Measurements from ENCODE around the gene BANP.
A peak's percentile ranks its signal among the peaks of the same experiment; 100 is the strongest.
"Not testable (repeated sequence)": the region's sequence is repeated elsewhere in the genome, so short reads cannot be mapped to it uniquely, and the experiment has no call there.

BANP gene

GRCh38 chr16:87998184-87998793, 47.1 kb downstream of the BANP start:
- H3K9me3 ChIP-seq (replicated peaks in 1 of 2; ENCODE audit: control insufficient read depth in 2 of 2, insufficient read depth in 1 of 2, low read depth in 1 of 2, low read length in 2 of 2); H3K18ac ChIP-seq (ENCODE audit: low read length); H3K27me3 ChIP-seq (ENCODE audit: control insufficient read depth in 3 of 3, insufficient read depth in 3 of 3, low read depth in 1 of 3, low read length in 3 of 3); H2AFZ ChIP-seq (ENCODE audit: low read length); H3K79me1 ChIP-seq (ENCODE audit: low read depth, low read length); H3K36me3 ChIP-seq (replicated peaks in 1 of 2; ENCODE audit: control insufficient read depth in 2 of 2, insufficient read depth in 2 of 2, low read length in 2 of 2); H2BK120ac ChIP-seq (ENCODE audit: low read depth, low read length); H3K4ac ChIP-seq (ENCODE audit: low read length); H2BK12ac ChIP-seq (ENCODE audit: low read length); H3K27ac ChIP-seq (replicated peaks; ENCODE audit: low read length); H4K91ac ChIP-seq (ENCODE audit: low read depth, low read length, poor library complexity); H4K8ac ChIP-seq (ENCODE audit: low read depth, low read length); H3K4me1 ChIP-seq (ENCODE audit: control insufficient read depth in 2 of 2, insufficient read depth in 1 of 2, low read depth in 1 of 2, low read length in 2 of 2); H3K4me3 ChIP-seq (ENCODE audit: low read length in 2 of 2); H2AK5ac ChIP-seq (ENCODE audit: low read depth, low read length); H3K4me2 ChIP-seq (ENCODE audit: insufficient read depth, low read length, poor library complexity, severe bottlenecking); H3K9ac ChIP-seq (ENCODE audit: low read depth, low read length, poor library complexity); H3K14ac ChIP-seq (ENCODE audit: low read length); H3K23ac ChIP-seq (ENCODE audit: low read depth, low read length, poor library complexity); DNase-seq (ENCODE audit: low spot score); H2BK15ac ChIP-seq (ENCODE audit: low read length): not testable (repeated sequence)
- no CpG with 5 or more reads among the region's 32 CpGs for WGBS, 2 donors (ENCODE audit: extremely low coverage in 2 of 2, insufficient read length in 2 of 2, insufficient replicate concordance in 1 of 2)
- peak overlapping the region; percentile 53 for H2BK5ac ChIP-seq (ENCODE audit: low read length)

DNA sequence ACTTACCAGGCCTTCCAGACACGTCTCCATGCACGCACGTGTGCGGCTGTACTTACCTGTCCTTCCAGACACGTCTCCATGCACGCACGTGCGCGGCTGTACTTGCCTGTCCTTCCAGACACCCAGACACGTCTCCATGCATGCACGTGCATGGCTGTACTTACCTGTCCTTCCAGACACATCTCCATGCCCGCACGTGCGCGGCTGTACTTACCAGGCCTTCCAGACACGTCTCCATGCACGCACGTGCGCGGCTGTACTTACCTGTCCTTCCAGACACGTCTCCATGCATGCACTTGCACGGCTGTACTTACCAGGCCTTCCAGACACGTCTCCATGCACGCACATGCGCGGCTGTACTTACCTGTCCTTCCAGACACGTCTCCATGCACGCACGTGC, 47.8 kb downstream of the BANP start:
- H2BK120ac ChIP-seq (ENCODE audit: low read depth, low read length); H2AK5ac ChIP-seq (ENCODE audit: low read depth, low read length); H2BK12ac ChIP-seq (ENCODE audit: low read length); H3K27me3 ChIP-seq (ENCODE audit: control insufficient read depth in 3 of 3, insufficient read depth in 3 of 3, low read depth in 1 of 3, low read length in 3 of 3); H3K14ac ChIP-seq (ENCODE audit: low read length); H3K18ac ChIP-seq (ENCODE audit: low read length); H3K4me1 ChIP-seq (ENCODE audit: control insufficient read depth in 2 of 2, insufficient read depth in 1 of 2, low read depth in 1 of 2, low read length in 2 of 2); H3K27ac ChIP-seq (replicated peaks; ENCODE audit: low read length); H4K8ac ChIP-seq (ENCODE audit: low read depth, low read length); H2BK5ac ChIP-seq (ENCODE audit: low read length); H2BK15ac ChIP-seq (ENCODE audit: low read length); H3K4ac ChIP-seq (ENCODE audit: low read length); H3K23ac ChIP-seq (ENCODE audit: low read depth, low read length, poor library complexity); H3K36me3 ChIP-seq (replicated peaks in 1 of 2; ENCODE audit: control insufficient read depth in 2 of 2, insufficient read depth in 2 of 2, low read length in 2 of 2); DNase-seq (ENCODE audit: low spot score); H3K4me2 ChIP-seq (ENCODE audit: insufficient read depth, low read length, poor library complexity, severe bottlenecking); H4K91ac ChIP-seq (ENCODE audit: low read depth, low read length, poor library complexity); H2AFZ ChIP-seq (ENCODE audit: low read length); H3K4me3 ChIP-seq (ENCODE audit: low read length in 2 of 2); H3K79me1 ChIP-seq (ENCODE audit: low read depth, low read length); H3K9me3 ChIP-seq (replicated peaks in 1 of 2; ENCODE audit: control insufficient read depth in 2 of 2, insufficient read depth in 1 of 2, low read depth in 1 of 2, low read length in 2 of 2); H3K9ac ChIP-seq (ENCODE audit: low read depth, low read length, poor library complexity): not testable (repeated sequence)
- no CpG with 5 or more reads among the region's 29 CpGs for WGBS, 2 donors (ENCODE audit: extremely low coverage in 2 of 2, insufficient read length in 2 of 2, insufficient replicate concordance in 1 of 2)

- peaks cover 3 to 20% of the 10 kb centered on the region in 2 donors for H3K36me3 ChIP-seq (replicated peaks in 1 of 2; ENCODE audit: control insufficient read depth in 2 of 2, insufficient read depth in 2 of 2, low read length in 2 of 2)
Measured at GRCh38 chr16:88002211-88002610, 51.0 kb downstream of the BANP start.

GRCh38 chr16:88002749-88003148, 51.5 kb downstream of the BANP start:
- WGBS, 2 donors (ENCODE audit: extremely low coverage in 2 of 2, insufficient read length in 2 of 2, insufficient replicate concordance in 1 of 2) = no CpG with 5 or more reads among the region's 4 CpGs

More at GRCh38 chr16:88002211-88002610, 51.0 kb downstream of the BANP start:
- no peak overlapping the region for H2AFZ ChIP-seq (ENCODE audit: low read length)
- H3K18ac ChIP-seq (ENCODE audit: low read length) = no peak overlapping the region
- no peak overlapping the region for H3K4me2 ChIP-seq (ENCODE audit: insufficient read depth, low read length, poor library complexity, severe bottlenecking)
- H2BK12ac ChIP-seq (ENCODE audit: low read length) = no peak overlapping the region
- no peak for DNase-seq (ENCODE audit: low spot score)
- H3K9ac ChIP-seq (ENCODE audit: low read depth, low read length, poor library complexity) = no peak overlapping the region
- H4K91ac ChIP-seq (ENCODE audit: low read depth, low read length, poor library complexity) = no peak overlapping the region
- H3K14ac ChIP-seq (ENCODE audit: low read length) = no peak overlapping the region
- H3K4me3 ChIP-seq (ENCODE audit: low read length in 2 of 2) = no peak overlapping the region
- no peak overlapping the region for H2BK120ac ChIP-seq (ENCODE audit: low read depth, low read length)
- no peak overlapping the region for H2AK5ac ChIP-seq (ENCODE audit: low read depth, low read length)
- no peak overlapping the region for H3K27ac ChIP-seq (replicated peaks; ENCODE audit: low read length)
- WGBS, 2 donors (ENCODE audit: extremely low coverage in 2 of 2, insufficient read length in 2 of 2, insufficient replicate concordance in 1 of 2) = no CpG with 5 or more reads among the region's 6 CpGs
- H3K23ac ChIP-seq (ENCODE audit: low read depth, low read length, poor library complexity) = no peak overlapping the region
- no peaks in the 10 kb centered on the region for H3K27me3 ChIP-seq (ENCODE audit: control insufficient read depth in 3 of 3, insufficient read depth in 3 of 3, low read depth in 1 of 3, low read length in 3 of 3)
- no peak overlapping the region for H4K8ac ChIP-seq (ENCODE audit: low read depth, low read length)
- no peak overlapping the region for H2BK15ac ChIP-seq (ENCODE audit: low read length)
- no peak overlapping the region for H3K4ac ChIP-seq (ENCODE audit: low read length)
- H3K4me1 ChIP-seq (ENCODE audit: control insufficient read depth in 2 of 2, insufficient read depth in 1 of 2, low read depth in 1 of 2, low read length in 2 of 2) = no peaks in the 10 kb centered on the region
- no peak overlapping the region for H2BK5ac ChIP-seq (ENCODE audit: low read length)
- no peaks in the 10 kb centered on the region for H3K9me3 ChIP-seq (replicated peaks in 1 of 2; ENCODE audit: control insufficient read depth in 2 of 2, insufficient read depth in 1 of 2, low read depth in 1 of 2, low read length in 2 of 2)
- peaks cover 2% of the 10 kb centered on the region for H3K79me1 ChIP-seq (ENCODE audit: low read depth, low read length)

More at GRCh38 chr16:88002749-88003148, 51.5 kb downstream of the BANP start:
- H3K4ac ChIP-seq (ENCODE audit: low read length) = no peak overlapping the region
- no peaks in the 10 kb centered on the region for H3K27me3 ChIP-seq (ENCODE audit: control insufficient read depth in 3 of 3, insufficient read depth in 3 of 3, low read depth in 1 of 3, low read length in 3 of 3)
- H3K36me3 ChIP-seq (replicated peaks in 1 of 2; ENCODE audit: control insufficient read depth in 2 of 2, insufficient read depth in 2 of 2, low read length in 2 of 2) = peaks cover 3 to 25% of the 10 kb centered on the region in 2 donors
- no peak overlapping the region for H2BK5ac ChIP-seq (ENCODE audit: low read length)
- no peak overlapping the region for H3K14ac ChIP-seq (ENCODE audit: low read length)
- H3K9me3 ChIP-seq (replicated peaks in 1 of 2; ENCODE audit: control insufficient read depth in 2 of 2, insufficient read depth in 1 of 2, low read depth in 1 of 2, low read length in 2 of 2) = no peaks in the 10 kb centered on the region
- no peak overlapping the region for H3K23ac ChIP-seq (ENCODE audit: low read depth, low read length, poor library complexity)
- no peak overlapping the region for H4K91ac ChIP-seq (ENCODE audit: low read depth, low read length, poor library complexity)
- H2BK120ac ChIP-seq (ENCODE audit: low read depth, low read length) = no peak overlapping the region
- no peak overlapping the region for H3K4me2 ChIP-seq (ENCODE audit: insufficient read depth, low read length, poor library complexity, severe bottlenecking)
- DNase-seq (ENCODE audit: low spot score) = no peak
- no peak overlapping the region for H3K18ac ChIP-seq (ENCODE audit: low read length)
- H3K27ac ChIP-seq (replicated peaks; ENCODE audit: low read length) = no peak overlapping the region
- H2BK12ac ChIP-seq (ENCODE audit: low read length) = no peak overlapping the region
- H2BK15ac ChIP-seq (ENCODE audit: low read length) = no peak overlapping the region
- peaks cover 2% of the 10 kb centered on the region for H3K79me1 ChIP-seq (ENCODE audit: low read depth, low read length)
- no peak overlapping the region for H4K8ac ChIP-seq (ENCODE audit: low read depth, low read length)
- no peak overlapping the region for H3K9ac ChIP-seq (ENCODE audit: low read depth, low read length, poor library complexity)
- no peak overlapping the region for H2AFZ ChIP-seq (ENCODE audit: low read length)
- H2AK5ac ChIP-seq (ENCODE audit: low read depth, low read length) = no peak overlapping the region
- H3K4me1 ChIP-seq (ENCODE audit: control insufficient read depth in 2 of 2, insufficient read depth in 1 of 2, low read depth in 1 of 2, low read length in 2 of 2) = no peaks in the 10 kb centered on the region
- H3K4me3 ChIP-seq (ENCODE audit: low read length in 2 of 2) = no peak overlapping the region

Measured in neuronal stem cell (in vitro differentiated cells).